ENCODE measurements around the gene MED25.
A peak's percentile ranks its signal among the peaks of the same experiment; 100 is the strongest.

The MED25 gene

GRCh38 chr19:49873834-49874233 lies 55.7 kb downstream of the MED25 start:
- DNase-seq (ENCODE audit: low read depth): no peak

- DNase-seq (ENCODE audit: low read depth): no peak
Observed at GRCh38 chr19:49874503-49875157, 56.5 kb downstream of the MED25 start.

- DNase-seq (ENCODE audit: low read depth): no peak
Observed at GRCh38 chr19:49875177-49875576, 57.1 kb downstream of the MED25 start.

GRCh38 chr19:49875857-49876421 lies 57.9 kb downstream of the MED25 start:
- peak; percentile 40 for DNase-seq (ENCODE audit: low read depth)

- DNase-seq (ENCODE audit: low read depth): peak; percentile 97
Observed at GRCh38 chr19:49876422-49877019, 58.4 kb downstream of the MED25 start.

- DNase-seq (ENCODE audit: low read depth): peak; percentile 97
Observed at GRCh38 chr19:49877020-49877878, 59.2 kb downstream of the MED25 start, which contains the start of the genes AKT1S1 and TBC1D17. TSS of gene AKT1S1 (minus strand) at chr19:49877355. CDS start at chr19:49873295, 4,060 bp downstream. TSS of gene TBC1D17 (plus strand) at chr19:49877702. CDS start at chr19:49877724, 22 bp downstream.

- peak; percentile 97 for DNase-seq (ENCODE audit: low read depth)
Observed at GRCh38 chr19:49877879-49878743, 60.0 kb downstream of the MED25 start.

GRCh38 chr19:49878744-49879070 lies 60.6 kb downstream of the MED25 start:
- DNase-seq (ENCODE audit: low read depth): no peak

- no peak for DNase-seq (ENCODE audit: low read depth)
Observed at GRCh38 chr19:49879243-49879963, 61.3 kb downstream of the MED25 start.

GRCh38 chr19:49880162-49880869 lies 62.2 kb downstream of the MED25 start:
- no peak for DNase-seq (ENCODE audit: low read depth)

- no peak for DNase-seq (ENCODE audit: low read depth)
Observed at GRCh38 chr19:49881186-49881585, 63.1 kb downstream of the MED25 start.

- DNase-seq (ENCODE audit: low read depth): no peak
Observed at GRCh38 chr19:49881672-49882394, 63.7 kb downstream of the MED25 start.

- DNase-seq (ENCODE audit: low read depth): no peak
Observed at GRCh38 chr19:49882643-49883042, 64.6 kb downstream of the MED25 start.

- no peak for DNase-seq (ENCODE audit: low read depth)
Observed at GRCh38 chr19:49883094-49883493, 65.0 kb downstream of the MED25 start.

GRCh38 chr19:49884109-49884508 lies 66.0 kb downstream of the MED25 start:
- no peak for DNase-seq (ENCODE audit: low read depth)

GRCh38 chr19:49884760-49885159 lies 66.7 kb downstream of the MED25 start:
- DNase-seq (ENCODE audit: low read depth): no peak

Data from activated T-cell treated with anti-CD3 and anti-CD28 coated beads for 24 hours (primary cell).